Measurements from ENCODE around the gene FOXP2. TPM values are rescaled to one million over a fixed set of nuclear protein-coding genes. Genes with fewer than 3 reads are reported as not detected.
"Not testable (repeated sequence)": the region's sequence is repeated elsewhere in the genome, so short reads cannot be mapped to it uniquely, and the experiment has no call there.

Gene FOXP2
- total RNA-seq, 1 experiment from 2014 or later: not detected

GRCh38 chr7:114606100-114606499 lies 191.5 kb downstream of the FOXP2 start:
- no peaks in the 10 kb centered on the region for H3K27me3 ChIP-seq (replicated peaks; ENCODE audit: control insufficient read depth, insufficient read depth, low read length)
- BruUV-seq (replicated peaks): no TSS peak
- no peaks in the 10 kb centered on the region for H3K9me3 ChIP-seq
- H3K4me1 ChIP-seq: no peaks in the 10 kb centered on the region
- Mint-ChIP-seq H3K9me3 (ENCODE audit: unreplicated experiment) (no peaks in the 10 kb centered on the region), H3K27me3 (ENCODE audit: insufficient read depth, unreplicated experiment) (no peaks in the 10 kb centered on the region), H3K4me3 (ENCODE audit: unreplicated experiment) (no peak overlapping the region), H3K27ac (ENCODE audit: unreplicated experiment) (no peak overlapping the region), H3K36me3 (ENCODE audit: insufficient read depth, unreplicated experiment) (no peaks in the 10 kb centered on the region), H3K4me1 (ENCODE audit: low read depth, unreplicated experiment) (no peaks in the 10 kb centered on the region)
- no peaks in the 10 kb centered on the region for H3K36me3 ChIP-seq (ENCODE audit: control insufficient read depth, insufficient read depth, low read length)
- no peak overlapping the region for H3K4me3 ChIP-seq (ENCODE audit: low read depth, low read length)
- no peak for DNase-seq
- CTCF ChIA-PET: no interaction called here
- intact Hi-C loops (cut with micrococcal nuclease; ENCODE audit: unreplicated experiment): no loop called here
- TF ChIP-seq CTCF (IDR thresholded peaks at IDR 0.05; ENCODE audit: insufficient read depth in 1 of 2, low read depth in 1 of 2, low read length in 1 of 2, severe bottlenecking in 1 of 2, unreplicated experiment in 1 of 2): no peak
- POLR2A ChIA-PET: no interaction called here

GRCh38 chr7:114608822-114609221 lies 194.2 kb downstream of the FOXP2 start:
- H3K9me3 Mint-ChIP-seq (ENCODE audit: unreplicated experiment); H3K27me3 Mint-ChIP-seq (ENCODE audit: insufficient read depth, unreplicated experiment); BruUV-seq (replicated peaks); H3K4me3 ChIP-seq (ENCODE audit: low read depth, low read length); intact Hi-C loops (cut with micrococcal nuclease; ENCODE audit: unreplicated experiment); H3K4me3 Mint-ChIP-seq (ENCODE audit: unreplicated experiment); DNase-seq; H3K9me3 ChIP-seq; H3K4me1 ChIP-seq; POLR2A ChIA-PET; H3K36me3 ChIP-seq (ENCODE audit: control insufficient read depth, insufficient read depth, low read length); H3K36me3 Mint-ChIP-seq (ENCODE audit: insufficient read depth, unreplicated experiment); CTCF ChIA-PET; H3K27ac Mint-ChIP-seq (ENCODE audit: unreplicated experiment); H3K4me1 Mint-ChIP-seq (ENCODE audit: low read depth, unreplicated experiment); H3K27me3 ChIP-seq (replicated peaks; ENCODE audit: control insufficient read depth, insufficient read depth, low read length): not testable (repeated sequence)

- no TSS peak for BruUV-seq (replicated peaks)
- peaks cover 8% of the 10 kb centered on the region for H3K27me3 Mint-ChIP-seq (ENCODE audit: insufficient read depth, unreplicated experiment)
- no peaks in the 10 kb centered on the region for H3K27me3 ChIP-seq (replicated peaks; ENCODE audit: control insufficient read depth, insufficient read depth, low read length)
- no peaks in the 10 kb centered on the region for H3K4me1 Mint-ChIP-seq (ENCODE audit: low read depth, unreplicated experiment)
- no peaks in the 10 kb centered on the region for H3K9me3 ChIP-seq
- H3K4me3 Mint-ChIP-seq (ENCODE audit: unreplicated experiment): no peak overlapping the region
- no peaks in the 10 kb centered on the region for H3K4me1 ChIP-seq
- H3K36me3 ChIP-seq (ENCODE audit: control insufficient read depth, insufficient read depth, low read length): no peaks in the 10 kb centered on the region
- TF ChIP-seq CTCF (IDR thresholded peaks at IDR 0.05; ENCODE audit: insufficient read depth in 1 of 2, low read depth in 1 of 2, low read length in 1 of 2, severe bottlenecking in 1 of 2, unreplicated experiment in 1 of 2): no peak
- intact Hi-C loops (cut with micrococcal nuclease; ENCODE audit: unreplicated experiment): no loop called here
- no peak for DNase-seq
- no peak overlapping the region for H3K4me3 ChIP-seq (ENCODE audit: low read depth, low read length)
- H3K36me3 Mint-ChIP-seq (ENCODE audit: insufficient read depth, unreplicated experiment): no peaks in the 10 kb centered on the region
- H3K9me3 Mint-ChIP-seq (ENCODE audit: unreplicated experiment): no peaks in the 10 kb centered on the region
- ChIA-PET POLR2A (no interaction called here), CTCF (no interaction called here)
- no peak overlapping the region for H3K27ac Mint-ChIP-seq (ENCODE audit: unreplicated experiment)
Observed at GRCh38 chr7:114620208-114620607, 205.6 kb downstream of the FOXP2 start.

- Mint-ChIP-seq H3K9me3 (ENCODE audit: unreplicated experiment) (no peaks in the 10 kb centered on the region), H3K4me3 (ENCODE audit: unreplicated experiment) (no peak overlapping the region), H3K27me3 (ENCODE audit: insufficient read depth, unreplicated experiment) (peaks cover 7% of the 10 kb centered on the region), H3K27ac (ENCODE audit: unreplicated experiment) (no peak overlapping the region), H3K36me3 (ENCODE audit: insufficient read depth, unreplicated experiment) (no peaks in the 10 kb centered on the region), H3K4me1 (ENCODE audit: low read depth, unreplicated experiment) (no peaks in the 10 kb centered on the region)
- Histone ChIP-seq H3K4me3 (ENCODE audit: low read depth, low read length) (no peak overlapping the region), H3K36me3 (ENCODE audit: control insufficient read depth, insufficient read depth, low read length) (no peaks in the 10 kb centered on the region), H3K27me3 (replicated peaks; ENCODE audit: control insufficient read depth, insufficient read depth, low read length) (no peaks in the 10 kb centered on the region), H3K4me1 (no peaks in the 10 kb centered on the region), H3K9me3 (no peaks in the 10 kb centered on the region)
- BruUV-seq (replicated peaks): no TSS peak
- ChIA-PET CTCF (no interaction called here), POLR2A (no interaction called here)
- TF ChIP-seq CTCF (IDR thresholded peaks at IDR 0.05; ENCODE audit: insufficient read depth in 1 of 2, low read depth in 1 of 2, low read length in 1 of 2, severe bottlenecking in 1 of 2, unreplicated experiment in 1 of 2): no peak
- no peak for DNase-seq
- intact Hi-C loops (cut with micrococcal nuclease; ENCODE audit: unreplicated experiment): no loop called here
Observed at GRCh38 chr7:114622221-114622620, 207.6 kb downstream of the FOXP2 start.

All from Caco-2 (cell line).